K562 (cell line): ENCODE results near the gene ISYNA1. TPM values are rescaled to one million over a fixed set of nuclear protein-coding genes. Genes with fewer than 3 reads are reported as not detected.
A peak's percentile ranks its signal among the peaks of the same experiment; 100 is the strongest.

ENCODE experiments used
- ATAC-seq: fragments of 200-7000 bp; cut with Tn5 transposase; 3 replicates; pipeline ENCODE4 v1.9.1; 2020; ENCODE audit warnings: moderate library complexity
- BruUV-seq: library from RNA; stranded (reverse); fragments of 400-500 nt; replicated peaks from 2 replicates; lab custom pipeline; 2021; lab: Mats Ljungman, UMichigan
- CTCF ChIA-PET: fragments of 300-600 bp; formaldehyde crosslinking; extraction: SDS; loops from one replicate; lab custom pipeline; 2021; ENCODE audit warnings: low intra/inter-chr PET ratio; lab: Yijun Ruan, JAX
- POLR2A ChIA-PET: fragments of 300-600, 350-650 bp; sonication (Branson Sonifier 250); formaldehyde crosslinking; extraction: SDS; loops from one replicate; lab custom pipeline; 2021; ENCODE audit warnings: antibody characterized with exemption, inconsistent platforms; lab: Yijun Ruan, JAX
- DNase-seq, 4 experiments: peaks; one replicate each; pipeline versions ENCODE4 v3.0.0 to v3.0.0-alpha.2; 2011 to 2018; ENCODE audit warnings: low spot score in 3 of 4, mixed read lengths in 3 of 4; ENCODE audit errors: extremely low read depth in 1 of 4
- FAIRE-seq: peaks from 2 replicates; lab custom pipeline; 2011; peaks lifted over from hg19 to GRCh38; lab: Jason Lieb, UNC
- H2AFZ ChIP-seq: 2 replicates; pipeline ENCODE4 v1.6.0; 2011; ENCODE audit warnings: low read depth, low read length, control low read depth, inconsistent platforms
- H3K27ac ChIP-seq: fragments of 200-600 bp; 3 replicates; pipeline ENCODE4 v1.8.0; 2011; ENCODE audit warnings: low read depth, mild to moderate bottlenecking, control low read depth, inconsistent platforms, low read length, moderate library complexity, mixed read lengths; ENCODE audit errors: extremely low read depth
- H3K27me3 ChIP-seq, 2 experiments: fragments of 300-600 bp in 1 of 2; 2 replicates in 1 of 2; 3 replicates in 1 of 2; pipeline versions ENCODE4 v1.6.0 to v1.8.0; 2011; ENCODE audit warnings: inconsistent platforms in 2 of 2, low read length in 2 of 2, mild to moderate bottlenecking in 1 of 2, mixed read lengths in 1 of 2, moderate library complexity in 1 of 2; ENCODE audit not compliant: control insufficient read depth in 2 of 2, insufficient read depth in 2 of 2
- H3K36me3 ChIP-seq: fragments of 300-600 bp; 3 replicates; pipeline ENCODE4 v1.8.0; 2011; ENCODE audit warnings: mild to moderate bottlenecking, low read length, inconsistent platforms; ENCODE audit not compliant: control insufficient read depth, insufficient read depth
- H3K4me1 ChIP-seq, 2 experiments: fragments of 200-600 bp in 1 of 2; replicated peaks in 1 of 2; 2 replicates in 1 of 2; 3 replicates in 1 of 2; pipeline versions ENCODE4 v1.5.1 to v1.8.0; 2011; ENCODE audit warnings: inconsistent platforms in 2 of 2, low read length in 2 of 2, mild to moderate bottlenecking in 1 of 2, mixed read lengths in 1 of 2, moderate library complexity in 1 of 2; ENCODE audit not compliant: control insufficient read depth in 2 of 2, insufficient read depth in 2 of 2
- H3K4me2 ChIP-seq: 2 replicates; pipeline ENCODE4 v1.6.1; 2011; ENCODE audit warnings: low read length, control low read depth, inconsistent platforms, mixed read lengths; ENCODE audit not compliant: insufficient read depth
- H3K4me3 ChIP-seq: fragments of 200-600 bp; sonication (generic), shearing (Covaris generic); 2 replicates; pipeline ENCODE4 v1.5.1; 2016; ENCODE audit warnings: control low read depth, inconsistent platforms
- H3K79me2 ChIP-seq: fragments of 200-600 bp; 3 replicates; pipeline ENCODE4 v1.8.0; 2011; ENCODE audit warnings: low read length, inconsistent platforms; ENCODE audit not compliant: control insufficient read depth, insufficient read depth
- H3K9ac ChIP-seq, 2 experiments: 2 replicates each; pipeline versions ENCODE4 v1.6.0 to v1.6.1; 2011; ENCODE audit warnings: low read depth in 2 of 2, low read length in 2 of 2, control low read depth in 1 of 2, inconsistent platforms in 1 of 2, mild to moderate bottlenecking in 1 of 2, mixed read lengths in 1 of 2; ENCODE audit not compliant: insufficient read depth in 1 of 2
- H3K9me1 ChIP-seq: one replicate; pipeline ENCODE4 v1.6.0; 2011; ENCODE audit warnings: inconsistent platforms, mild to moderate bottlenecking, low read length, moderate library complexity; ENCODE audit not compliant: control insufficient read depth, insufficient read depth
- H3K9me3 ChIP-seq: replicated peaks from 2 replicates; pipeline ENCODE4 v1.5.1; 2011; ENCODE audit warnings: low read depth, low read length, inconsistent platforms; ENCODE audit not compliant: control insufficient read depth, insufficient read depth
- H4K20me1 ChIP-seq: replicated peaks from 2 replicates; pipeline ENCODE4 v1.6.1; 2011; ENCODE audit warnings: low read length, inconsistent platforms, mixed read lengths; ENCODE audit not compliant: control insufficient read depth, insufficient read depth
- HDAC6 ChIP-seq: IDR thresholded peaks from 2 replicates; pipeline ENCODE4 v1.6.1; 2012; ENCODE audit warnings: low read depth, mild to moderate bottlenecking, control low read depth, inconsistent platforms, low read length, moderate library complexity
- HLTF ChIP-seq: fragments of 450-650 bp; IDR thresholded peaks from 2 replicates; pipeline ENCODE4 v1.6.1; 2016
- NCOA1 ChIP-seq: fragments of 450-650 bp; IDR thresholded peaks from 2 replicates; pipeline ENCODE4 v1.6.1; 2016; ENCODE audit warnings: low read depth
- RB1 ChIP-seq: fragments of 450-650 bp; IDR thresholded peaks from 2 replicates; pipeline ENCODE4 v1.6.1; 2017; ENCODE audit warnings: low read depth, mild to moderate bottlenecking
- SNIP1 ChIP-seq: fragments of 450-650 bp; IDR thresholded peaks from 2 replicates; pipeline ENCODE4 v1.7.1; 2017; ENCODE audit warnings: low read depth, mild to moderate bottlenecking
- ZNF133 ChIP-seq: fragments of 250-450 bp; sonication (Bioruptor Pico); IDR thresholded peaks from 2 replicates; pipeline ENCODE4 v1.4.0; 2020; ENCODE audit warnings: mild to moderate bottlenecking
- ZNF146 ChIP-seq: IDR thresholded peaks from one replicate; pipeline ENCODE4 v1.6.1; 2018; ENCODE audit warnings: missing compliant biosample characterization; ENCODE audit not compliant: unreplicated experiment
- ZZZ3 ChIP-seq: fragments of 450-650 bp; IDR thresholded peaks from 2 replicates; pipeline ENCODE4 v1.6.1; 2016; ENCODE audit warnings: antibody characterized with exemption, mild to moderate bottlenecking, moderate library complexity
- WGBS: fragments of 100-300 bp; shearing (Covaris generic); methylation state at CpG from one replicate; pipeline ENCODE4 v1.1.6; 2016; ENCODE audit warnings: low coverage, mixed read lengths; ENCODE audit not compliant: insufficient coverage; ENCODE audit errors: missing lambda C conversion rate; 5-methylcytosine and 5-hydroxymethylcytosine counted together
- in situ Hi-C: fragments of 300-500 bp; cut with MboI; formaldehyde crosslinking; loops from 4 replicates; pipeline ENCODE4 v1.15.0; 2018; ENCODE audit warnings: inconsistent platforms, mixed read lengths
- intact Hi-C: fragments of 100-400 bp; cut with micrococcal nuclease; formaldehyde crosslinking; loops from 2 replicates; pipeline ENCODE4 v1.14.2; 2022
- polyA plus RNA-seq, 8 experiments: library from polyadenylated mRNA; depleted of rRNA in 4 of 8; stranded (reverse) in 5 of 8; unstranded in 3 of 8; fragments of >200 nt; fragmentation: Nextera tagmentation in 2 of 8; fragmentation: Illumina TruSeq in 1 of 8; extraction: Ambion mirVana in 2 of 8; extraction: Trizol in 1 of 8; gene quantifications; 2 replicates each; pipeline versions ENCODE4 v1.2.1 to v1.2.3, GENCODE V29; 2011 to 2014; ENCODE audit warnings: inconsistent platforms in 1 of 8, missing spikeins in 1 of 8
- total RNA-seq, 7 experiments: library from RNA; depleted of rRNA in 6 of 7; stranded (reverse); fragments of >200 nt in 6 of 7; fragmentation: Illumina TruSeq in 2 of 7; extraction: Trizol in 2 of 7; gene quantifications; 2 replicates each; pipeline versions ENCODE4 v1.2.1 to v1.2.3, GENCODE V29; 2011 to 2021; ENCODE audit warnings: low replicate concordance in 1 of 7
- TF ChIP-seq, protein P1 (sequence below): fragments of 150-350 bp; conservative IDR thresholded peaks from 2 replicates; pipeline ENCODE4 v1.6.1; 2014; ENCODE audit warnings: low read length
- TF ChIP-seq, protein P2 (sequence below): fragments of 450-650 bp; formaldehyde crosslinking; IDR thresholded peaks from 2 replicates; pipeline ENCODE4 v1.4.0; 2020; ENCODE audit warnings: mild to moderate bottlenecking, moderate library complexity
- TF ChIP-seq, protein P3 (sequence below): IDR thresholded peaks from 3 replicates; pipeline ENCODE4 v1.6.1; 2011; ENCODE audit warnings: borderline replicate concordance, mild to moderate bottlenecking; ENCODE audit not compliant: insufficient read length, insufficient read depth
- TF ChIP-seq, protein P4 (sequence below): fragments of 250-450 bp; sonication (Bioruptor Pico); IDR thresholded peaks from 2 replicates; pipeline ENCODE4 v1.4.0; 2020

The ISYNA1 gene
- total and polyA plus RNA-seq, 9 of the 15 experiments (the other 6 are each of a cell fraction or from before 2014, with no cell fraction given) = 21.8 to 460 (median 93.2) TPM

DNA sequence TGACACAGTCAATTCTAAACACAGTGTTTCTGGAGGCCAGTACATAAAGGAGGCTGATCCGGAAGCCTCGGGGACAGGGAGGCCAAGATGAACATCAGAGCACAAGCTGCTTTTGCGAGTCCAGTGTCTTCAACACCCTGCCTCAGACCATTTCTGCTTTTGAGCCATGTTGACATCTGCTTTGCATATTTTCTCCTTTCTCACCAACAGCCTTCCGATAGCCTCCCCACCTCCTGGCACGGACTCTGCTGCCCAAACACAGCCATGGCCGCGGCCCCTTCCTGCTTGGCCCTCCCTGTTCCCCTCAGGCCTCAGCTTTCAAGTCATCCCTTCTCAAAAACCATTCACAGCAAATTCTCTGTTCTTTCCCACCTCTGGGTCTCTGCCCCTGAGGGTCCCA lies 44.1 kb downstream of the ISYNA1 start:
- H3K4me2 ChIP-seq = no peak overlapping the region
- in situ Hi-C loops (no loop called here), intact Hi-C loops (no loop called here)
- H3K36me3 ChIP-seq = peaks cover 14% of the 10 kb centered on the region; the same call in 2 of the 3 replicates
- no peak for DNase-seq
- peak overlapping the region in 1 of 2 experiments; percentile 39; a peak in 1 of 4 replicates for H3K9ac ChIP-seq
- peaks cover 4% of the 10 kb centered on the region for H3K79me2 ChIP-seq
- CTCF ChIA-PET = no interaction called here
- no peaks in the 10 kb centered on the region for H3K9me1 ChIP-seq
- no peak overlapping the region for H2AFZ ChIP-seq
- TF ChIP-seq ZZZ3 (no peak), RB1 (no peak), NCOA1 (no peak), SNIP1 (no peak), HLTF (no peak), HDAC6 (no peak), ZNF133 (CRISPR knock-in tag) (no peak), ZNF146 (no peak)
- TF ChIP-seq, protein P1, sequence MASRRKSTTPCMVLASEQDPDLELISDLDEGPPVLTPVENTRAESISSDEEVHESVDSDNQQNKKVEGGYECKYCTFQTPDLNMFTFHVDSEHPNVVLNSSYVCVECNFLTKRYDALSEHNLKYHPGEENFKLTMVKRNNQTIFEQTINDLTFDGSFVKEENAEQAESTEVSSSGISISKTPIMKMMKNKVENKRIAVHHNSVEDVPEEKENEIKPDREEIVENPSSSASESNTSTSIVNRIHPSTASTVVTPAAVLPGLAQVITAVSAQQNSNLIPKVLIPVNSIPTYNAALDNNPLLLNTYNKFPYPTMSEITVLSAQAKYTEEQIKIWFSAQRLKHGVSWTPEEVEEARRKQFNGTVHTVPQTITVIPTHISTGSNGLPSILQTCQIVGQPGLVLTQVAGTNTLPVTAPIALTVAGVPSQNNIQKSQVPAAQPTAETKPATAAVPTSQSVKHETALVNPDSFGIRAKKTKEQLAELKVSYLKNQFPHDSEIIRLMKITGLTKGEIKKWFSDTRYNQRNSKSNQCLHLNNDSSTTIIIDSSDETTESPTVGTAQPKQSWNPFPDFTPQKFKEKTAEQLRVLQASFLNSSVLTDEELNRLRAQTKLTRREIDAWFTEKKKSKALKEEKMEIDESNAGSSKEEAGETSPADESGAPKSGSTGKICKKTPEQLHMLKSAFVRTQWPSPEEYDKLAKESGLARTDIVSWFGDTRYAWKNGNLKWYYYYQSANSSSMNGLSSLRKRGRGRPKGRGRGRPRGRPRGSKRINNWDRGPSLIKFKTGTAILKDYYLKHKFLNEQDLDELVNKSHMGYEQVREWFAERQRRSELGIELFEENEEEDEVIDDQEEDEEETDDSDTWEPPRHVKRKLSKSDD = no peak
- TF ChIP-seq, protein P2, sequence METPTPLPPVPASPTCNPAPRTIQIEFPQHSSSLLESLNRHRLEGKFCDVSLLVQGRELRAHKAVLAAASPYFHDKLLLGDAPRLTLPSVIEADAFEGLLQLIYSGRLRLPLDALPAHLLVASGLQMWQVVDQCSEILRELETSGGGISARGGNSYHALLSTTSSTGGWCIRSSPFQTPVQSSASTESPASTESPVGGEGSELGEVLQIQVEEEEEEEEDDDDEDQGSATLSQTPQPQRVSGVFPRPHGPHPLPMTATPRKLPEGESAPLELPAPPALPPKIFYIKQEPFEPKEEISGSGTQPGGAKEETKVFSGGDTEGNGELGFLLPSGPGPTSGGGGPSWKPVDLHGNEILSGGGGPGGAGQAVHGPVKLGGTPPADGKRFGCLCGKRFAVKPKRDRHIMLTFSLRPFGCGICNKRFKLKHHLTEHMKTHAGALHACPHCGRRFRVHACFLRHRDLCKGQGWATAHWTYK (CRISPR knock-in tag) = no peak
- TF ChIP-seq, protein P3, sequence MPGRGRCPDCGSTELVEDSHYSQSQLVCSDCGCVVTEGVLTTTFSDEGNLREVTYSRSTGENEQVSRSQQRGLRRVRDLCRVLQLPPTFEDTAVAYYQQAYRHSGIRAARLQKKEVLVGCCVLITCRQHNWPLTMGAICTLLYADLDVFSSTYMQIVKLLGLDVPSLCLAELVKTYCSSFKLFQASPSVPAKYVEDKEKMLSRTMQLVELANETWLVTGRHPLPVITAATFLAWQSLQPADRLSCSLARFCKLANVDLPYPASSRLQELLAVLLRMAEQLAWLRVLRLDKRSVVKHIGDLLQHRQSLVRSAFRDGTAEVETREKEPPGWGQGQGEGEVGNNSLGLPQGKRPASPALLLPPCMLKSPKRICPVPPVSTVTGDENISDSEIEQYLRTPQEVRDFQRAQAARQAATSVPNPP = no peak
- TF ChIP-seq, protein P4, sequence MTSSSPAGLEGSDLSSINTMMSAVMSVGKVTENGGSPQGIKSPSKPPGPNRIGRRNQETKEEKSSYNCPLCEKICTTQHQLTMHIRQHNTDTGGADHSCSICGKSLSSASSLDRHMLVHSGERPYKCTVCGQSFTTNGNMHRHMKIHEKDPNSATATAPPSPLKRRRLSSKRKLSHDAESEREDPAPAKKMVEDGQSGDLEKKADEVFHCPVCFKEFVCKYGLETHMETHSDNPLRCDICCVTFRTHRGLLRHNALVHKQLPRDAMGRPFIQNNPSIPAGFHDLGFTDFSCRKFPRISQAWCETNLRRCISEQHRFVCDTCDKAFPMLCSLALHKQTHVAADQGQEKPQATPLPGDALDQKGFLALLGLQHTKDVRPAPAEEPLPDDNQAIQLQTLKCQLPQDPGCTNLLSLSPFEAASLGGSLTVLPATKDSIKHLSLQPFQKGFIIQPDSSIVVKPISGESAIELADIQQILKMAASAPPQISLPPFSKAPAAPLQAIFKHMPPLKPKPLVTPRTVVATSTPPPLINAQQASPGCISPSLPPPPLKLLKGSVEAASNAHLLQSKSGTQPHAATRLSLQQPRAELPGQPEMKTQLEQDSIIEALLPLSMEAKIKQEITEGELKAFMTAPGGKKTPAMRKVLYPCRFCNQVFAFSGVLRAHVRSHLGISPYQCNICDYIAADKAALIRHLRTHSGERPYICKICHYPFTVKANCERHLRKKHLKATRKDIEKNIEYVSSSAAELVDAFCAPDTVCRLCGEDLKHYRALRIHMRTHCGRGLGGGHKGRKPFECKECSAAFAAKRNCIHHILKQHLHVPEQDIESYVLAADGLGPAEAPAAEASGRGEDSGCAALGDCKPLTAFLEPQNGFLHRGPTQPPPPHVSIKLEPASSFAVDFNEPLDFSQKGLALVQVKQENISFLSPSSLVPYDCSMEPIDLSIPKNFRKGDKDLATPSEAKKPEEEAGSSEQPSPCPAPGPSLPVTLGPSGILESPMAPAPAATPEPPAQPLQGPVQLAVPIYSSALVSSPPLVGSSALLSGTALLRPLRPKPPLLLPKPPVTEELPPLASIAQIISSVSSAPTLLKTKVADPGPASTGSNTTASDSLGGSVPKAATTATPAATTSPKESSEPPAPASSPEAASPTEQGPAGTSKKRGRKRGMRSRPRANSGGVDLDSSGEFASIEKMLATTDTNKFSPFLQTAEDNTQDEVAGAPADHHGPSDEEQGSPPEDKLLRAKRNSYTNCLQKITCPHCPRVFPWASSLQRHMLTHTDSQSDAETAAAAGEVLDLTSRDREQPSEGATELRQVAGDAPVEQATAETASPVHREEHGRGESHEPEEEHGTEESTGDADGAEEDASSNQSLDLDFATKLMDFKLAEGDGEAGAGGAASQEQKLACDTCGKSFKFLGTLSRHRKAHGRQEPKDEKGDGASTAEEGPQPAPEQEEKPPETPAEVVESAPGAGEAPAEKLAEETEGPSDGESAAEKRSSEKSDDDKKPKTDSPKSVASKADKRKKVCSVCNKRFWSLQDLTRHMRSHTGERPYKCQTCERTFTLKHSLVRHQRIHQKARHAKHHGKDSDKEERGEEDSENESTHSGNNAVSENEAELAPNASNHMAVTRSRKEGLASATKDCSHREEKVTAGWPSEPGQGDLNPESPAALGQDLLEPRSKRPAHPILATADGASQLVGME (CRISPR knock-in tag) = no peak
- POLR2A ChIA-PET = interaction anchor here (0.6 to 1.5 kb wide), 3 partner anchors 14 to 116 kb away, joined by 3 to 4 read pairs (median 3); no protein-coding TSS in a partner anchor
- no peak overlapping the region for H3K27ac ChIP-seq
- no peak overlapping the region for H3K4me3 ChIP-seq
- no peak for FAIRE-seq
- H4K20me1 ChIP-seq = peaks cover 9% of the 10 kb centered on the region
- WGBS = 82% methylated on average over 7 of the region's 7 CpGs
- peaks cover 12 to 29% of the 10 kb centered on the region in 2 experiments for H3K4me1 ChIP-seq
- H3K27me3 ChIP-seq = no peaks in the 10 kb centered on the region
- no TSS peak for BruUV-seq
- no peaks in the 10 kb centered on the region for H3K9me3 ChIP-seq
- ATAC-seq = no peak
